DND-41 (cell line): ENCODE data around the gene LHPP.
A peak's percentile ranks its signal among the peaks of the same experiment; 100 is the strongest.

Experiments used
- ATAC-seq: fragments of 200-7000 bp; cut with Tn5 transposase; 3 replicates; pipeline ENCODE4 v1.9.1; 2021; ENCODE audit warnings: low read depth; ENCODE audit not compliant: insufficient read depth
- DNase-seq: peaks from one replicate; pipeline ENCODE4 v3.0.0-alpha.2; 2020
- H2AFZ ChIP-seq: 2 replicates; pipeline ENCODE4 v1.6.0; 2012; ENCODE audit warnings: low read depth, low read length
- H3K27ac ChIP-seq: 2 replicates; pipeline ENCODE4 v1.5.1; 2012; ENCODE audit warnings: low read length, inconsistent platforms
- H3K27me3 ChIP-seq: fragments of 200-600 bp; sonication (generic); 2 replicates; pipeline ENCODE4 v1.6.0; 2012; ENCODE audit warnings: low read length, mild to moderate bottlenecking, inconsistent platforms; ENCODE audit not compliant: insufficient read depth, poor library complexity
- H3K36me3 ChIP-seq: 2 replicates; pipeline ENCODE4 v1.5.1; 2012; ENCODE audit warnings: low read length, inconsistent platforms; ENCODE audit not compliant: insufficient read depth
- H3K4me1 ChIP-seq: 2 replicates; pipeline ENCODE4 v1.5.1; 2012; ENCODE audit warnings: mild to moderate bottlenecking, low read length; ENCODE audit not compliant: insufficient read depth
- H3K4me2 ChIP-seq: 2 replicates; pipeline ENCODE4 v1.6.0; 2012; ENCODE audit warnings: mild to moderate bottlenecking, moderate library complexity, low read length, inconsistent platforms; ENCODE audit not compliant: insufficient read depth
- H3K4me3 ChIP-seq, 2 experiments: fragments of 200-600 bp in 1 of 2; shearing (Covaris generic) in 1 of 2; 2 replicates each; pipeline ENCODE4 v1.5.1; 2012 to 2016; ENCODE audit warnings: inconsistent platforms in 2 of 2, low read length in 2 of 2, mild to moderate bottlenecking in 2 of 2, low read depth in 1 of 2, moderate library complexity in 1 of 2
- H3K79me2 ChIP-seq: 2 replicates; pipeline ENCODE4 v1.6.0; 2012; ENCODE audit warnings: low read length, inconsistent platforms; ENCODE audit not compliant: insufficient read depth
- H3K9ac ChIP-seq: 2 replicates; pipeline ENCODE4 v1.6.0; 2012; ENCODE audit warnings: low read depth, mild to moderate bottlenecking, inconsistent platforms, low read length, moderate library complexity
- H3K9me3 ChIP-seq: 2 replicates; pipeline ENCODE4 v1.5.1; 2012; ENCODE audit warnings: low read length, moderate library complexity, mild to moderate bottlenecking, inconsistent platforms; ENCODE audit not compliant: insufficient read depth, severe bottlenecking
- H4K20me1 ChIP-seq: 2 replicates; pipeline ENCODE4 v1.6.0; 2012; ENCODE audit warnings: low read length; ENCODE audit not compliant: insufficient read depth
- EZH2 ChIP-seq: IDR thresholded peaks from 3 replicates; pipeline ENCODE4 v1.6.1; 2012; ENCODE audit warnings: borderline replicate concordance, low read depth, mild to moderate bottlenecking, moderate library complexity, low read length, inconsistent platforms; ENCODE audit not compliant: severe bottlenecking
- TF ChIP-seq, protein P1 (sequence below): IDR thresholded peaks from 2 replicates; pipeline ENCODE4 v1.5.1; 2012; ENCODE audit warnings: borderline replicate concordance, low read length, moderate library complexity, mild to moderate bottlenecking; ENCODE audit not compliant: poor library complexity, severe bottlenecking; ENCODE audit errors: extremely low read depth

LHPP gene

DNA sequence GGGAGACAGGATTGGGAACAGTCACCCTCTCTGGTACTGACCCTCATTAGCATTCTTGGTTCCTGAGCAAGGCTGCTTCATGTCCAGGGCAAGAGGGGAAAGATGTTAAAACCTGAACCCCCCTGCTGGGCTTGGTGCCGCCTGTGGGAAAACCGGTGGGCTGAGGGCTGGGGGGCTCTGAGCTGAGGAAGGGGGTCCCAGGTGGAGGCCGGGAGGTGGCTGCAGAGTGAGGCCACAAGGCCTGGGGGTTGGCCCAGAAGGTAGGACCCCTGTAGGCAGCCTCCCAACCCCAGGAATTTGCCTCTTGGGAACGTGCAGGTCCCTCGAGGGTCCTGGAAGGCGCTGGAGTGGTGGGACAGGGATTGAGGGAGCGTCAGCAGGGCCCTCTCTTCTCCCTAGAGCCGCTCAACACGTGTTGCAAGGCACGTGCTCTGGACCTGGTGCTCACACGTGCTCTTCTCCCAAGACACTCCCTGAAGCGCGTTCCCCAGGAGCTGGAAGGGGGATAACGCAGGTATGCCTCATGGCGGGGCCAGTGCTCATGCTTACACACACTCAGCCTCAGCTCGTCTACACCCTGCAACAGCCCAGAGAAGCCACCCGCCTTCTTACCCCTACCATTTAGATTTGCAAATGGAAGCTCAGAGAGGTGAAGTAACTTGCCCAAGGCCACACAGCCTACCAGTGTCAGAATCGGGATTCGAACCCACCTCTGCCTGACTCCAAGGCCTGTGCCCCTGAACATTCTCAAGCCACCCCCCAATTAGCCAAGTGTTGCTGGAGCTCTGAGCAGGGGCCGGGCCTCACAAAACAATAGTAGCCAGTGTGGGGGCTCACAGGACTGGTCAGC lies 64.4 kb downstream of the LHPP start:
- H3K4me3 ChIP-seq: no peak overlapping the region
- H3K9me3 ChIP-seq: no peaks in the 10 kb centered on the region
- H3K4me1 ChIP-seq: peaks cover 9% of the 10 kb centered on the region
- no peak overlapping the region for H3K27ac ChIP-seq
- H4K20me1 ChIP-seq: no peaks in the 10 kb centered on the region
- H3K4me2 ChIP-seq: no peak overlapping the region
- no peaks in the 10 kb centered on the region for H3K79me2 ChIP-seq
- DNase-seq (no peak), ATAC-seq (no peak)
- TF ChIP-seq, protein P1, sequence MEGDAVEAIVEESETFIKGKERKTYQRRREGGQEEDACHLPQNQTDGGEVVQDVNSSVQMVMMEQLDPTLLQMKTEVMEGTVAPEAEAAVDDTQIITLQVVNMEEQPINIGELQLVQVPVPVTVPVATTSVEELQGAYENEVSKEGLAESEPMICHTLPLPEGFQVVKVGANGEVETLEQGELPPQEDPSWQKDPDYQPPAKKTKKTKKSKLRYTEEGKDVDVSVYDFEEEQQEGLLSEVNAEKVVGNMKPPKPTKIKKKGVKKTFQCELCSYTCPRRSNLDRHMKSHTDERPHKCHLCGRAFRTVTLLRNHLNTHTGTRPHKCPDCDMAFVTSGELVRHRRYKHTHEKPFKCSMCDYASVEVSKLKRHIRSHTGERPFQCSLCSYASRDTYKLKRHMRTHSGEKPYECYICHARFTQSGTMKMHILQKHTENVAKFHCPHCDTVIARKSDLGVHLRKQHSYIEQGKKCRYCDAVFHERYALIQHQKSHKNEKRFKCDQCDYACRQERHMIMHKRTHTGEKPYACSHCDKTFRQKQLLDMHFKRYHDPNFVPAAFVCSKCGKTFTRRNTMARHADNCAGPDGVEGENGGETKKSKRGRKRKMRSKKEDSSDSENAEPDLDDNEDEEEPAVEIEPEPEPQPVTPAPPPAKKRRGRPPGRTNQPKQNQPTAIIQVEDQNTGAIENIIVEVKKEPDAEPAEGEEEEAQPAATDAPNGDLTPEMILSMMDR: no peak
- TF ChIP-seq EZH2: no peak
- H2AFZ ChIP-seq: no peak overlapping the region
- no peaks in the 10 kb centered on the region for H3K36me3 ChIP-seq
- no peak overlapping the region for H3K9ac ChIP-seq
- no peaks in the 10 kb centered on the region for H3K27me3 ChIP-seq

DNA sequence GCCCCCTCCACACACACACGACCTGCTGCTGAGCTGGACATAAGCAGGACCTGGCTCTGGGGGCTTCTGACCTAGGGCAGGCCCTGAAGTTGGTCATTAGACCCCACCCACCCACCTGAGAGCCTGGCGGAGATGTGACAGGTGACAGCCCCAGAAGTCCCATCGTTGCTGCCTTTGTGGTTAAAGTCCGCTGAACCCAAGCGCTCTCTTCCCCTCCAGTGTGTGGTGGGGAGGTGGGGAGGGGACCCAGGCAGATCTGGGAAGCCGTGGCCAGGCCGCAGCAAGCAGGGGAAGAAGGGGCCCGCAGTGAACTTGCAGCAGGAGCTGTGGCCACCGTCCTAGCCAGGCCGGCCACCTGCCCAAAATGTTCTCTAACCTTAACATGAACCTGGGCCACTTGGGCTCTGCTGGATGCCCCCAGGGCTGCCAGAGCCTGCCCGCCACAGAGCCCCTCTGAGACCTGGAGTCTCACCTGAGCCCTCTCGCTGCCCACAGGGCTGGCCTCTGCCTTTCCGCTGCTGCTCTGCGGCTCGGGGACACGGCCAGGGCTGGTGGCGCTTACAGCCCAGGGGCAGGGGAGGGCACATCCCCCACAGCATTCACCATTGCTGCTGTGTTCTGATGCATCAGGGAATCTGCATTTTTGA lies 65.1 kb downstream of the LHPP start:
- Histone ChIP-seq H3K9ac (no peak overlapping the region), H3K4me3 (no peak overlapping the region)

DNA sequence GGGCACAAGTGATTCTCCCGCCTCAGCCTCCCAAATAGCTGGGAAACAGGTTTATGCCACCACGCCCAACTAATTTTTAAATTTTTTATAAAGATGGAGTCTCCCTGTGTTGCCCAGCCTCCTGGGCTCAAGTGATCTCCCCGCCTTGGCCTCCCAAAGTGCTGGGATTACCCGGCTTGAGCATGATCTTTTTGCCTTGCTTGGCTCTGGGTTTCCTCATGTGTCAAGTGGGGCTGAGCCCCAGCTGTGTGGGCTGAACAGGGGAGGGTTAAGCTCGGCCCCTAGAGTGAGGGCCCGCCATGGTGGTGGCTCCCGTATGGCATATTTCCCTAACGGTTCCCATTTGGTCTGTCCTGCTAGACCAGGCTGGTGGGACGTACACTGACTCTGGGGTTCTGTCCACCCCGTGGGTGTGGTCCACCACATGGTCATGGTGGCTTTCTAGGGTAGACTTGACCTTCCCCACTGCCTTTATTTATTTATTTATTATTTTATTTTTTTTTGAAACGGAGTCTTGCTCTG lies 66.3 kb downstream of the LHPP start:
- no peak for DNase-seq
- TF ChIP-seq, protein P1: no peak
- H4K20me1 ChIP-seq: no peaks in the 10 kb centered on the region
- H3K79me2 ChIP-seq: no peaks in the 10 kb centered on the region
- H3K9ac ChIP-seq: no peak overlapping the region
- H3K4me3 ChIP-seq: no peak overlapping the region
- peaks cover 9% of the 10 kb centered on the region for H3K4me1 ChIP-seq
- no peak overlapping the region for H3K27ac ChIP-seq
- H3K4me2 ChIP-seq: no peak overlapping the region
- H3K27me3 ChIP-seq: no peaks in the 10 kb centered on the region
- no peak overlapping the region for H2AFZ ChIP-seq
- no peak for ATAC-seq
- H3K36me3 ChIP-seq: no peaks in the 10 kb centered on the region
- no peaks in the 10 kb centered on the region for H3K9me3 ChIP-seq

More for the DNA sequence above, 65.1 kb downstream of the LHPP start:
- ATAC-seq (no peak), DNase-seq (peak; percentile 38)
- Histone ChIP-seq H3K27me3 (no peaks in the 10 kb centered on the region), H3K36me3 (no peaks in the 10 kb centered on the region), H3K27ac (no peak overlapping the region), H3K9me3 (no peaks in the 10 kb centered on the region), H3K4me2 (no peak overlapping the region), H4K20me1 (no peaks in the 10 kb centered on the region), H2AFZ (no peak overlapping the region), H3K79me2 (no peaks in the 10 kb centered on the region), H3K4me1 (peaks cover 9% of the 10 kb centered on the region)
- TF ChIP-seq EZH2: no peak
- TF ChIP-seq, protein P1: no peak
